T-helper 17 cell (primary cell): ENCODE measurements around the gene ATP8B1. TPM values are rescaled to one million over a fixed set of nuclear protein-coding genes. Genes with fewer than 3 reads are reported as not detected.

Experiments
- ATAC-seq: fragments of 150-1000 bp; cut with Tn5 transposase; 2 replicates; pipeline ENCODE4 v1.10.0; 2021; ENCODE audit warnings: mild to moderate bottlenecking, moderate library complexity
- DNase-seq, 3 donors: peaks; one replicate each; pipeline versions ENCODE4 v3.0.0 to v3.0.0-alpha.2; 2020 to 2021
- H3K9me3 ChIP-seq: one replicate; pipeline ENCODE4 v1.7.0; 2013; ENCODE audit warnings: low read length, mild to moderate bottlenecking; ENCODE audit not compliant: control insufficient read depth, poor library complexity, severe bottlenecking
- H3K27ac Mint-ChIP-seq: one replicate; pipeline ENCODE4 v1.8.0; 2022; ENCODE audit warnings: mild to moderate bottlenecking, moderate library complexity, mixed read lengths
- H3K27me3 Mint-ChIP-seq: one replicate; pipeline ENCODE4 v1.8.0; 2022; ENCODE audit warnings: mixed read lengths
- H3K36me3 Mint-ChIP-seq: one replicate; pipeline ENCODE4 v1.8.0; 2022; ENCODE audit warnings: low read depth, mixed read lengths
- H3K4me1 Mint-ChIP-seq: one replicate; pipeline ENCODE4 v1.8.0; 2022; ENCODE audit warnings: mild to moderate bottlenecking, mixed read lengths
- H3K4me3 Mint-ChIP-seq: one replicate; pipeline ENCODE4 v1.8.0; 2022; ENCODE audit warnings: mild to moderate bottlenecking, moderate library complexity, mixed read lengths
- total RNA-seq, 4 donors: library from RNA in 2 of 4; stranded (reverse) in 2 of 4; gene quantifications; one replicate each; pipeline ENCODE4 v1.2.3 and lab custom pipeline; 2022 to 2026

The ATP8B1 gene
- total RNA-seq, 2 donors from 2014 or later = not detected

- no peak overlapping the region for H3K27ac Mint-ChIP-seq
- H3K4me1 Mint-ChIP-seq = no peaks in the 10 kb centered on the region
- H3K27me3 Mint-ChIP-seq = no peaks in the 10 kb centered on the region
- DNase-seq = no peak
- no peak overlapping the region for H3K4me3 Mint-ChIP-seq
- no peaks in the 10 kb centered on the region for H3K9me3 ChIP-seq
- no peaks in the 10 kb centered on the region for H3K36me3 Mint-ChIP-seq
- no peak for ATAC-seq
Observed at GRCh38 chr18:57705832-57706595, 97.1 kb downstream of the ATP8B1 start.

DNA sequence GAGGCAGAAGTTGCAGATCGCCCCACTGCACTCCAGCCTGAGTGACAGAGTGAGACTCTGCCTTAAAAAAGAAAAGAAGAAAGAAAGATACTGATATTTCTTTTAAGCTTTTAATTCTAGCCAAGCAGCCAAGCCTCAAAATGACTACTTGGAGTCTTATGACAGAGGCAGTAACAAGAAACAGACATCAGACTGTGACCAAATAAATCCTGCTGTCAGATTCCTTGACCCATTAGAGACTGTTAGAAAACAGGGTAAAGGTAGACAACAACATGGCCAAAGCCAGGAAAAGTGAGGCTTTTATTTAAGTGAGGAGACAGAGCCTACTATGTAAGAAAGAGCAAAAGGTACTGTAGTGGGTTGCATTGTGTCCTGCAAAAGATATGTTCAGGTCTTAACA, 98.1 kb downstream of the ATP8B1 start:
- DNase-seq = no peak
- Mint-ChIP-seq H3K4me1 (no peaks in the 10 kb centered on the region), H3K27me3 (no peaks in the 10 kb centered on the region), H3K4me3 (no peak overlapping the region), H3K36me3 (no peaks in the 10 kb centered on the region), H3K27ac (no peak overlapping the region)
- H3K9me3 ChIP-seq = no peaks in the 10 kb centered on the region
- no peak for ATAC-seq

GRCh38 chr18:57698571-57699276, 104.4 kb downstream of the ATP8B1 start:
- DNase-seq = no peak
- Mint-ChIP-seq H3K27ac (no peak overlapping the region), H3K36me3 (no peaks in the 10 kb centered on the region), H3K4me1 (no peaks in the 10 kb centered on the region), H3K4me3 (no peak overlapping the region), H3K27me3 (no peaks in the 10 kb centered on the region)
- no peak for ATAC-seq
- no peaks in the 10 kb centered on the region for H3K9me3 ChIP-seq

- H3K4me1 Mint-ChIP-seq = no peaks in the 10 kb centered on the region
- DNase-seq = no peak
- H3K4me3 Mint-ChIP-seq = no peak overlapping the region
- ATAC-seq = no peak
- no peaks in the 10 kb centered on the region for H3K36me3 Mint-ChIP-seq
- no peak overlapping the region for H3K27ac Mint-ChIP-seq
- no peaks in the 10 kb centered on the region for H3K27me3 Mint-ChIP-seq
- no peaks in the 10 kb centered on the region for H3K9me3 ChIP-seq
Observed at GRCh38 chr18:57697426-57697825, 105.7 kb downstream of the ATP8B1 start.

- no peaks in the 10 kb centered on the region for H3K27me3 Mint-ChIP-seq
- H3K36me3 Mint-ChIP-seq = no peaks in the 10 kb centered on the region
- no peak for ATAC-seq
- no peaks in the 10 kb centered on the region for H3K9me3 ChIP-seq
- H3K4me3 Mint-ChIP-seq = no peak overlapping the region
- H3K4me1 Mint-ChIP-seq = no peaks in the 10 kb centered on the region
- H3K27ac Mint-ChIP-seq = no peak overlapping the region
- DNase-seq = no peak
Observed at GRCh38 chr18:57696271-57696670, 106.8 kb downstream of the ATP8B1 start.

GRCh38 chr18:57691363-57691762, 111.8 kb downstream of the ATP8B1 start:
- H3K36me3 Mint-ChIP-seq = no peaks in the 10 kb centered on the region
- H3K27ac Mint-ChIP-seq = no peak overlapping the region
- no peaks in the 10 kb centered on the region for H3K27me3 Mint-ChIP-seq
- DNase-seq = no peak
- no peaks in the 10 kb centered on the region for H3K4me1 Mint-ChIP-seq
- H3K4me3 Mint-ChIP-seq = no peak overlapping the region
- no peaks in the 10 kb centered on the region for H3K9me3 ChIP-seq
- ATAC-seq = no peak

- ATAC-seq = no peak
- H3K36me3 Mint-ChIP-seq = no peaks in the 10 kb centered on the region
- H3K27me3 Mint-ChIP-seq = no peaks in the 10 kb centered on the region
Observed at GRCh38 chr18:57687970-57688369, 115.1 kb downstream of the ATP8B1 start.

DNA sequence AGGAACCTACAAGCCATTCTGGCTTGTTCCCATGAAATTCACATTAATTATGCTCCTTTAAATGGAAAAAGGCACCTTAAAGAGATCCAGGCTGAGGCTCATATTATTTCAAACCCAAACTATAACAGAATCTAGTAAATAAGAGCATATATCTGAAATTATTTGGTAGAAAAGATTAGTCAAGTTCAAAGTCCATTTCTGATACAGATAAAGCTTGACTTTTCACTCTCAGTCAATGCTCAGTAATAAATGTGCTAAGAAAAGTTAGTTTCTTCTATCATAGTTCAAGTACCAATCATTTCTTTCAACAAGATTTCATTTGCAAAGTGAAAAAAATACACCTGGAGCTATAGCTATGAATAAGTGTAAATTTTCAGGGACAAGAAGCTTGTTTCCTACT, 119.6 kb downstream of the ATP8B1 start:
- H3K36me3 Mint-ChIP-seq = no peaks in the 10 kb centered on the region
- no peak overlapping the region for H3K27ac Mint-ChIP-seq
- H3K4me1 Mint-ChIP-seq = peaks cover 4% of the 10 kb centered on the region
- no peaks in the 10 kb centered on the region for H3K27me3 Mint-ChIP-seq
- H3K9me3 ChIP-seq = no peaks in the 10 kb centered on the region
- ATAC-seq = no peak
- no peak for DNase-seq
- H3K4me3 Mint-ChIP-seq = no peak overlapping the region

More at GRCh38 chr18:57687970-57688369, 115.1 kb downstream of the ATP8B1 start:
- Mint-ChIP-seq H3K4me1 (no peaks in the 10 kb centered on the region), H3K27ac (no peak overlapping the region), H3K4me3 (no peak overlapping the region)
- no peaks in the 10 kb centered on the region for H3K9me3 ChIP-seq
- DNase-seq = no peak

DNA sequence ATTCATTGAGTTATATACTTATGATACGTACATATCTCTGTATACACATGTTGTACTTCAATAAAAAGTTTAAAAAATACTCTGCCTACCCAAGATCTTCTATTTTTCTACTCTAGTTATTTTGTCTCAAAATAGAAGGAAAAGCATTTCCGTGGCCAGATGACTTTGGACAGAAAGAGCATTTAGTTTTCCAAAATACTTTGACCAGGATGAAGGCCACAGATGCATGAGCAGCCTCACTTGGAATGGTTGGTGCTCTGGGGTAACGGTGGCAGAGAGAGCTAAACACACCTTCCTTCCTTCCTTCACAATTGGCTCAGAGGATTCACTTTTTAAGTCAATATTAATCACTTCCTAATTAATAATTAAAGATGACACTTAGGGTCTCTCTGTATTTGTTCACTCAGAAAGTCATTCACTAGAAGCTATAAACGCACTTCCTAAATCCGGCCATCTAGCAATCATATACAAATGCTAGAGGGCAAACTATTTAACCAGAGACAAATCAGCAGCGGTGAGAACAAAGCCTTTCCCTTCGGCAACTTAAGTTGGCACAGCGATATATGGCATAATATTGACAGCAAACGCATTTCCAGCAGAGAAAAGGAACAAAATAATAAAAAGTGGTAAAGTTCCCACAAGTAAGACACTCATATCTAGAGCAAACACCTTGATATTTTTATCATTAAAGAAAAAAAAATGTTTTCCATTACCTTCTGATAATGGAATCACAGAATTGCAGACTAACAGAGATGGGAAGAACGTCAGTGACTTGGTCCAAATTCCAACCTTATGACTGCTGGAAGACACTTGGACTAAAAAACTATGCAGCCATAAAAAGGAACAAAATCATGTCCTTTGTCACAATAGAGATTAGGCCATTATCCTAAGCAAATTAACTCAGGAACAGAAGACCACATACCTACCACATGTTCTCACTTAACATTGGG, 125.6 kb downstream of the ATP8B1 start:
- no peaks in the 10 kb centered on the region for H3K27me3 Mint-ChIP-seq
- no peak overlapping the region for H3K4me3 Mint-ChIP-seq
- H3K4me1 Mint-ChIP-seq = peaks cover 8% of the 10 kb centered on the region
- no peaks in the 10 kb centered on the region for H3K9me3 ChIP-seq
- DNase-seq (no peak), ATAC-seq (no peak)
- H3K36me3 Mint-ChIP-seq = peaks cover 3% of the 10 kb centered on the region
- no peak overlapping the region for H3K27ac Mint-ChIP-seq

DNA sequence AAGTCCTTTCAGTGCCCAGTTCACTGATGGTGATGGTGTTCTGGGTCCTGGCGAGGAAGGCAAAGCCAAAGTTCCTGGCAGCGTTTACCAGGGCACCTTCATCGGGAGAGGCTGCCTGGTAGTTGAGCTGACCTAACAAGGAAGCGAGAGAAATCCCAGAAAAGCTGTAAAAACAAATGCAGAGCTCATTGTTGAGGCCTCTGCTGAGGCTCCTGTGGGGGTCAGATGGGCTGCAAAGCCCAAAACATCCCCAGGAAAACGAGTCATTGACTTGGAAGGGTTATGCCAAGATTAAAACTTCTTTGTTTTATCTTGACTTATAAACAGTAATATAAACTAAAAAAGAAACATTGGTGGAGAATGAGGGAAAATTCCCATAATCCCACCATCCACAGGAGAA, 128.2 kb downstream of the ATP8B1 start:
- ATAC-seq = no peak
- no peak overlapping the region for H3K27ac Mint-ChIP-seq
- H3K4me3 Mint-ChIP-seq = no peak overlapping the region
- peaks cover 3% of the 10 kb centered on the region for H3K36me3 Mint-ChIP-seq
- no peaks in the 10 kb centered on the region for H3K27me3 Mint-ChIP-seq
- H3K4me1 Mint-ChIP-seq = peaks cover 4% of the 10 kb centered on the region
- no peak for DNase-seq
- H3K9me3 ChIP-seq = no peaks in the 10 kb centered on the region

DNA sequence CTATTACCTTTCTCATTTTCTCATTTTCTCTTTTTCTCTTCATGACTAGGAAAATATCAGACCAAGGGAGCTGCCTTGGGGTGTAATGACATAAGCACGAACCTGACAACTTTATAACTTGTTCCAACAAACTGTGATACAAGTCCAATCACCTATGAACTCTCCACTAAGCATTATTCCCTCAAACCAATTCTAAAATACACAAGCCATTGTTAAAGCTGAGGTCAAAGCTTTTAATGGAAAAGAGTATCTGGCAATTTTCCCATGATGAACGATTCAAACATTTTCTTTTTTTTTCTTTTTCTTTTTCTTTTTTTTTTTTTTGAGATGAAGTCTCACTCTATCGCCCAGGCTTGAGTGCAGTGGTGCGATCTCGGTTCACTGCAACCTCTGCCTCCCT, 133.1 kb downstream of the ATP8B1 start:
- Mint-ChIP-seq H3K36me3 (peaks cover 2% of the 10 kb centered on the region), H3K4me3 (no peak overlapping the region), H3K27ac (no peak overlapping the region), H3K27me3 (no peaks in the 10 kb centered on the region), H3K4me1 (peaks cover 11% of the 10 kb centered on the region)
- DNase-seq (no peak), ATAC-seq (no peak)
- no peaks in the 10 kb centered on the region for H3K9me3 ChIP-seq

- no peaks in the 10 kb centered on the region for H3K9me3 ChIP-seq
- Mint-ChIP-seq H3K27ac (no peak overlapping the region), H3K4me1 (peaks cover 13% of the 10 kb centered on the region), H3K4me3 (no peak overlapping the region), H3K27me3 (no peaks in the 10 kb centered on the region), H3K36me3 (peaks cover 2% of the 10 kb centered on the region)
- DNase-seq = no peak
- ATAC-seq = no peak
Observed at GRCh38 chr18:57668021-57668420, 135.1 kb downstream of the ATP8B1 start.

DNA sequence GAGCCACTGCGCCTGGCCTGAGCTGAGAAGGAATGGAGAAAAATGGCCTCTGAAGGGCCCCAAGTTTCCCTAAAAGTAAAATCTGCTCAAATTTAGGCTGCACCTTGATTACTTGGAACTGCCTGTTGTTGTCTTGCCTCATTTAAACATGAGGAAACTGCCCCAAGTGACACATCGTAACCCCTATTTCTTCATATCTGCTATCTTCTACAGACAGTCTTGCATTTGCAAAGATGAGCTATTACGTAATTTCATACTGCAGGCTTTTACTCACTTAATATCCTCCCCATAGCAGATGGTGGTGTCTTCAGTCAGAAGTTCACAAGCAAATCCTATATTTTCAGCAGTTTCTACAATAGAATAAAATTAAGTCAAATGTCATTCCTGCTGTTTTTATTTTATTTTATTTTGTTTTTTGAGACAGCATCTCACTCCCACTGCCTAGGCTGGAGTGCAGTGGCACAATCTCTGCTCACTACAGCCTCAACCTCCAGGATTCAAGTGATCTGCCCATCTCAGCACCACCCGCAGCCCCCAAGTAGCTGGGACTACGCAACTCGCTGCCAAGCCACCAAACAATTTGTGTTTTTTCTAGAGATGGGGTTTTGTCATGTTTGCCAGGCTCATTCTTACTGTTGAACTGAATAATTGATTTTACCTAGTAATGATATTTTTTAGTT, 136.2 kb downstream of the ATP8B1 start:
- H3K4me1 Mint-ChIP-seq = peaks cover 16% of the 10 kb centered on the region
- no peaks in the 10 kb centered on the region for H3K9me3 ChIP-seq
- ATAC-seq (no peak), DNase-seq (no peak)
- H3K4me3 Mint-ChIP-seq = no peak overlapping the region
- no peaks in the 10 kb centered on the region for H3K27me3 Mint-ChIP-seq
- peaks cover 2% of the 10 kb centered on the region for H3K36me3 Mint-ChIP-seq
- H3K27ac Mint-ChIP-seq = no peak overlapping the region
